GM23338 (cell line): ENCODE measurements around the gene HEATR9. TPM values are rescaled to one million over a fixed set of nuclear protein-coding genes. Genes with fewer than 3 reads are reported as not detected.

Experiments
- ATAC-seq: fragments of 200-7000 bp; cut with Tn5 transposase; 3 replicates; pipeline ENCODE4 v1.9.1; 2020
- DNase-seq: peaks from one replicate; pipeline ENCODE4 v3.0.0-alpha.2; 2015; ENCODE audit warnings: low spot score
- H2AFZ ChIP-seq: fragments of 200-600 bp; sonication (generic); 2 replicates; pipeline ENCODE4 v1.8.0; 2016; ENCODE audit warnings: antibody characterized with exemption, mild to moderate bottlenecking, moderate library complexity
- H3F3A ChIP-seq: fragments of 200-600 bp; sonication (generic); replicated peaks from 2 replicates; pipeline ENCODE4 v1.8.0; 2017; ENCODE audit warnings: antibody characterized with exemption, mixed run types, low read depth
- H3K27ac ChIP-seq: fragments of 200-600 bp; sonication (generic); 2 replicates; pipeline ENCODE4 v1.6.1; 2016; ENCODE audit warnings: low read depth
- H3K27me3 ChIP-seq: fragments of 200-600 bp; sonication (generic); 2 replicates; pipeline ENCODE4 v1.8.0; 2016; ENCODE audit warnings: mild to moderate bottlenecking, mixed run types, moderate library complexity; ENCODE audit not compliant: insufficient read depth
- H3K36me3 ChIP-seq: fragments of 200-600 bp; sonication (generic); 2 replicates; pipeline ENCODE4 v1.8.0; 2016; ENCODE audit warnings: mild to moderate bottlenecking; ENCODE audit not compliant: insufficient read depth
- H3K4me1 ChIP-seq: fragments of 200-600 bp; sonication (generic); 2 replicates; pipeline ENCODE4 v1.8.0; 2016; ENCODE audit warnings: mild to moderate bottlenecking, moderate library complexity; ENCODE audit not compliant: insufficient read depth
- H3K4me2 ChIP-seq: fragments of 200-600 bp; sonication (generic); 2 replicates; pipeline ENCODE4 v1.7.1; 2017; ENCODE audit warnings: mixed run types
- H3K4me3 ChIP-seq: fragments of 200-600 bp; sonication (generic); 2 replicates; pipeline ENCODE4 v1.6.1; 2016; ENCODE audit warnings: mixed run types
- H3K79me2 ChIP-seq: fragments of 200-600 bp; sonication (generic); replicated peaks from 2 replicates; pipeline ENCODE4 v1.8.0; 2017; ENCODE audit warnings: mild to moderate bottlenecking; ENCODE audit not compliant: insufficient read depth
- H3K9me2 ChIP-seq: fragments of 200-600 bp; sonication (generic); 2 replicates; pipeline ENCODE4 v1.8.0; 2017; ENCODE audit not compliant: insufficient read depth
- H4K20me1 ChIP-seq: fragments of 200-600 bp; sonication (generic); replicated peaks from 2 replicates; pipeline ENCODE4 v1.8.0; 2017; ENCODE audit warnings: mild to moderate bottlenecking; ENCODE audit not compliant: insufficient read depth
- H3K27ac Mint-ChIP-seq: 2 replicates; pipeline ENCODE4 v1.8.0; 2020; ENCODE audit warnings: inconsistent platforms, mild to moderate bottlenecking, moderate library complexity, mixed read lengths
- H3K27me3 Mint-ChIP-seq: 3 replicates; pipeline ENCODE4 v1.8.0; 2022; ENCODE audit warnings: low read depth, mild to moderate bottlenecking, moderate library complexity, mixed read lengths, inconsistent platforms; ENCODE audit not compliant: insufficient read depth, poor library complexity
- H3K36me3 Mint-ChIP-seq: 3 replicates; pipeline ENCODE4 v1.8.0; 2021; ENCODE audit warnings: low read depth, mild to moderate bottlenecking, inconsistent platforms, moderate library complexity, mixed read lengths
- H3K4me1 Mint-ChIP-seq: 3 replicates; pipeline ENCODE4 v1.8.0; 2020; ENCODE audit warnings: mild to moderate bottlenecking, inconsistent platforms, mixed read lengths
- H3K4me3 Mint-ChIP-seq: 3 replicates; pipeline ENCODE4 v1.8.0; 2021; ENCODE audit warnings: moderate library complexity, mild to moderate bottlenecking, inconsistent platforms, mixed read lengths
- H3K9me3 Mint-ChIP-seq: 3 replicates; pipeline ENCODE4 v1.8.0; 2020; ENCODE audit warnings: moderate library complexity, mild to moderate bottlenecking, inconsistent platforms, mixed read lengths
- CREB1 ChIP-seq: fragments of 250-450 bp; sonication (Bioruptor Pico); IDR thresholded peaks from 2 replicates; pipeline ENCODE4 v1.5.0; 2020; ENCODE audit warnings: low read depth, mild to moderate bottlenecking, moderate library complexity
- CTCF ChIP-seq, 2 experiments: fragments of 200-600 bp in 1 of 2; sonication (generic) in 1 of 2; conservative IDR thresholded peaks; 2 replicates each; pipeline versions ENCODE4 v1.5.1 to v1.6.1; 2016 to 2017; ENCODE audit warnings: antibody characterized with exemption in 2 of 2, low read depth in 2 of 2, mild to moderate bottlenecking in 2 of 2, moderate library complexity in 1 of 2
- ETS1 ChIP-seq: IDR thresholded peaks from 2 replicates; pipeline ENCODE4 v1.6.1; 2016; ENCODE audit warnings: antibody characterized with exemption
- EZH2 ChIP-seq: fragments of 200-600 bp; sonication (generic); IDR thresholded peaks from one replicate; pipeline ENCODE4 v1.8.0; 2017; ENCODE audit warnings: antibody characterized with exemption, mild to moderate bottlenecking, low read depth; ENCODE audit not compliant: unreplicated experiment
- EZH2phosphoT487 ChIP-seq: fragments of 200-600 bp; sonication (generic); IDR thresholded peaks from one replicate; pipeline ENCODE4 v1.8.1; 2018; ENCODE audit warnings: antibody characterized with exemption; ENCODE audit not compliant: unreplicated experiment
- JUNB ChIP-seq: IDR thresholded peaks from one replicate; pipeline ENCODE4 v1.6.1; 2016; ENCODE audit warnings: antibody characterized with exemption; ENCODE audit not compliant: unreplicated experiment
- NANOG ChIP-seq: IDR thresholded peaks from 2 replicates; pipeline ENCODE4 v1.6.1; 2016; ENCODE audit warnings: antibody characterized with exemption, borderline replicate concordance
- POLR2AphosphoS5 ChIP-seq: IDR thresholded peaks from 2 replicates; pipeline ENCODE4 v1.6.1; 2016; ENCODE audit warnings: antibody characterized with exemption, low read depth
- REST ChIP-seq: IDR thresholded peaks from one replicate; pipeline ENCODE4 v1.6.1; 2018; ENCODE audit warnings: antibody characterized with exemption; ENCODE audit not compliant: unreplicated experiment
- STAT1 ChIP-seq: IDR thresholded peaks from one replicate; pipeline ENCODE4 v1.6.1; 2016; ENCODE audit warnings: antibody characterized with exemption; ENCODE audit not compliant: unreplicated experiment
- ZNF114 ChIP-seq: fragments of 250-450 bp; sonication (Bioruptor Pico); IDR thresholded peaks from 2 replicates; pipeline ENCODE4 v1.5.0; 2020; ENCODE audit warnings: mild to moderate bottlenecking, moderate library complexity
- ZNF331 ChIP-seq: fragments of 250-450 bp; sonication (Bioruptor Pico); IDR thresholded peaks from 2 replicates; pipeline ENCODE4 v1.5.0; 2020; ENCODE audit warnings: low read depth, mild to moderate bottlenecking, moderate library complexity
- ZNF462 ChIP-seq: fragments of 250-450 bp; sonication (Bioruptor Pico); IDR thresholded peaks from 2 replicates; pipeline ENCODE4 v1.5.0; 2020; ENCODE audit warnings: mild to moderate bottlenecking, moderate library complexity
- polyA plus RNA-seq: library from polyadenylated mRNA; unstranded; fragments of >200 nt; fragmentation: Nextera tagmentation; extraction: Ambion mirVana; gene quantifications from 2 replicates; pipeline ENCODE4 v1.2.1, GENCODE V29; 2016
- total RNA-seq: library from RNA; depleted of rRNA; stranded (reverse); fragments of >200 nt; shearing (Covaris generic); gene quantifications from 2 replicates; pipeline ENCODE4 v1.2.3, GENCODE V29; 2014

HEATR9 gene
- total and polyA plus RNA-seq, 2 experiments from 2014 or later = not detected

- no peaks in the 10 kb centered on the region for H3K27me3 ChIP-seq
- no peak overlapping the region for H3K27ac Mint-ChIP-seq
- H3K27me3 Mint-ChIP-seq = peaks cover 3% of the 10 kb centered on the region
- H3K36me3 ChIP-seq = no peaks in the 10 kb centered on the region
- H3K4me3 Mint-ChIP-seq = no peak overlapping the region
- H3K4me2 ChIP-seq = no peak overlapping the region
- ATAC-seq (no peak), DNase-seq (no peak)
- no peaks in the 10 kb centered on the region for H3F3A ChIP-seq
- H3K4me3 ChIP-seq = no peak overlapping the region
- H4K20me1 ChIP-seq = no peaks in the 10 kb centered on the region
- H3K4me1 ChIP-seq = no peaks in the 10 kb centered on the region
- no peaks in the 10 kb centered on the region for H3K79me2 ChIP-seq
- H3K9me3 Mint-ChIP-seq = peaks cover 59% of the 10 kb centered on the region
- no peak overlapping the region for H3K27ac ChIP-seq
- H3K36me3 Mint-ChIP-seq = peaks cover 44% of the 10 kb centered on the region
- TF ChIP-seq ZNF462 (CRISPR knock-in tag) = no peak
- TF ChIP-seq CTCF (conservative IDR thresholded peaks at IDR 0.05; ENCODE audit: low read depth in 2 of 2) = no peak
- TF ChIP-seq ZNF331 (CRISPR knock-in tag) = no peak
- no peak for TF ChIP-seq STAT1
- TF ChIP-seq NANOG = no peak
- TF ChIP-seq POLR2AphosphoS5 = no peak
- no peak for TF ChIP-seq REST
- TF ChIP-seq JUNB = no peak
- no peak for TF ChIP-seq ZNF114 (CRISPR knock-in tag)
- no peak for TF ChIP-seq ETS1
- no peak for TF ChIP-seq CREB1 (CRISPR knock-in tag)
- no peak for TF ChIP-seq EZH2
- no peak for TF ChIP-seq EZH2phosphoT487
- H2AFZ ChIP-seq = no peak overlapping the region
- H3K9me2 ChIP-seq = 0 out of 2 replicates have a peak, but pooled peaks cover 3% of the 10 kb centered on the region
- H3K4me1 Mint-ChIP-seq = no peaks in the 10 kb centered on the region
Observed at GRCh38 chr17:35915153-35915964, 46.7 kb upstream of the HEATR9 start.
